ENCODE data around the gene NTSR1.
A peak's percentile ranks its signal among the peaks of the same experiment; 100 is the strongest.

The NTSR1 gene

GRCh38 chr20:62773845-62774714 is 65.4 kb downstream of the NTSR1 start:
- DNase-seq, result no peak

GRCh38 chr20:62774762-62775161 is 66.1 kb downstream of the NTSR1 start:
- DNase-seq, result no peak

GRCh38 chr20:62775206-62775605 is 66.6 kb downstream of the NTSR1 start:
- no peak for DNase-seq

- DNase-seq, result no peak
Measured at GRCh38 chr20:62776035-62776691, 67.5 kb downstream of the NTSR1 start.

GRCh38 chr20:62776692-62777527 is 68.3 kb downstream of the NTSR1 start:
- no peak for DNase-seq

GRCh38 chr20:62777528-62777830 is 68.8 kb downstream of the NTSR1 start:
- no peak for DNase-seq

- DNase-seq, result no peak
Measured at GRCh38 chr20:62778058-62778457, 69.4 kb downstream of the NTSR1 start.

- no peak for DNase-seq
Measured at GRCh38 chr20:62778601-62779416, 70.2 kb downstream of the NTSR1 start.

- DNase-seq, result no peak
Measured at GRCh38 chr20:62779417-62779685, 70.7 kb downstream of the NTSR1 start.

- DNase-seq, result no peak
Measured at GRCh38 chr20:62780204-62780603, 71.6 kb downstream of the NTSR1 start.

- DNase-seq, result no peak
Measured at GRCh38 chr20:62780696-62781095, 72.1 kb downstream of the NTSR1 start.

- DNase-seq, result no peak
Measured at GRCh38 chr20:62782149-62782892, 73.7 kb downstream of the NTSR1 start.

- DNase-seq, result no peak
Measured at GRCh38 chr20:62782893-62783278, 74.2 kb downstream of the NTSR1 start.

GRCh38 chr20:62784497-62784896 is 75.9 kb downstream of the NTSR1 start:
- no peak for DNase-seq

- no peak for DNase-seq
Measured at GRCh38 chr20:62785393-62785792, 76.8 kb downstream of the NTSR1 start.

GRCh38 chr20:62786157-62786556 is 77.5 kb downstream of the NTSR1 start:
- no peak for DNase-seq

GRCh38 chr20:62787321-62787720 is 78.7 kb downstream of the NTSR1 start:
- DNase-seq, result no peak

- no peak for DNase-seq
Measured at GRCh38 chr20:62787866-62788265, 79.2 kb downstream of the NTSR1 start.

GRCh38 chr20:62788607-62789006 is 80.0 kb downstream of the NTSR1 start:
- DNase-seq, result no peak

- DNase-seq, result no peak
Measured at GRCh38 chr20:62790075-62790474, 81.4 kb downstream of the NTSR1 start.

- peak; percentile 65 for DNase-seq
Measured at GRCh38 chr20:62791301-62792181, 82.9 kb downstream of the NTSR1 start.

Measured in NCI-H1048 (cell line).